HepG2 (cell line): ENCODE results near the gene ARL4D. TPM values are rescaled to one million over a fixed set of nuclear protein-coding genes. Genes with fewer than 3 reads are reported as not detected.

ENCODE experiments used
- ASH2L ChIP-seq: fragments of 300-600, 200-600 bp; sonication (generic); IDR thresholded peaks from 2 replicates; pipeline ENCODE4 v1.7.0; 2017; ENCODE audit warnings: low read depth, mild to moderate bottlenecking, moderate library complexity, mixed read lengths, low read length; ENCODE audit not compliant: insufficient read length
- CBX5 ChIP-seq: sonication (generic); formaldehyde crosslinking; IDR thresholded peaks from 2 replicates; pipeline ENCODE4 v1.4.0; 2020; ENCODE audit warnings: missing genetic modification reagents, borderline replicate concordance
- CHD4 ChIP-seq: fragments of 200-600 bp; sonication (generic); IDR thresholded peaks from 2 replicates; pipeline ENCODE4 v1.7.0; 2017; ENCODE audit warnings: mild to moderate bottlenecking, low read length, borderline replicate concordance
- ELF4 ChIP-seq: sonication (generic); formaldehyde crosslinking; IDR thresholded peaks from 2 replicates; pipeline ENCODE4 v1.5.0; 2020; ENCODE audit warnings: missing genetic modification reagents, mild to moderate bottlenecking, moderate library complexity, borderline replicate concordance
- ESRRA ChIP-seq: sonication (generic); formaldehyde crosslinking; IDR thresholded peaks from 2 replicates; pipeline ENCODE4 v1.5.1; 2020; ENCODE audit warnings: mild to moderate bottlenecking, low read depth, missing genetic modification reagents
- HNF4A ChIP-seq: sonication (generic); formaldehyde crosslinking; IDR thresholded peaks from 2 replicates; pipeline ENCODE4 v1.4.0; 2020; ENCODE audit warnings: missing genetic modification reagents
- KDM4B ChIP-seq: sonication (generic); formaldehyde crosslinking; IDR thresholded peaks from 2 replicates; pipeline ENCODE4 v1.4.0; 2020; ENCODE audit warnings: missing genetic modification reagents
- MAFG ChIP-seq: sonication (generic); formaldehyde crosslinking; IDR thresholded peaks from 2 replicates; pipeline ENCODE4 v1.5.1; 2020; ENCODE audit warnings: mild to moderate bottlenecking, missing genetic modification reagents
- MEIS2 ChIP-seq: sonication (generic); formaldehyde crosslinking; IDR thresholded peaks from 2 replicates; pipeline ENCODE4 v1.9.0; 2021; ENCODE audit warnings: mild to moderate bottlenecking, missing genetic modification reagents
- NFIC ChIP-seq: IDR thresholded peaks from 2 replicates; pipeline ENCODE4 v1.6.1; 2012; ENCODE audit warnings: mild to moderate bottlenecking, low read length, inconsistent platforms
- NKX3-1 ChIP-seq: sonication (generic); formaldehyde crosslinking; IDR thresholded peaks from 2 replicates; pipeline ENCODE4 v1.5.0; 2020; ENCODE audit warnings: missing genetic modification reagents
- SMYD3 ChIP-seq: sonication (generic); formaldehyde crosslinking; IDR thresholded peaks from 2 replicates; pipeline ENCODE4 v1.8.1; 2023; ENCODE audit warnings: mild to moderate bottlenecking, missing genetic modification reagents
- TBL1XR1 ChIP-seq: fragments of 150-350 bp; IDR thresholded peaks from 2 replicates; pipeline ENCODE4 v1.6.1; 2014; ENCODE audit warnings: borderline replicate concordance, low read length; ENCODE audit not compliant: partially characterized antibody
- ZBTB1 ChIP-seq: sonication (generic); formaldehyde crosslinking; IDR thresholded peaks from 2 replicates; pipeline ENCODE4 v1.4.0; 2020; ENCODE audit warnings: missing genetic modification reagents, borderline replicate concordance
- ZKSCAN8 ChIP-seq: IDR thresholded peaks from 2 replicates; pipeline ENCODE4 v1.6.1; 2016; ENCODE audit warnings: borderline replicate concordance, missing genetic modification reagents, missing compliant biosample characterization
- ZNF230 ChIP-seq: sonication (generic); formaldehyde crosslinking; IDR thresholded peaks from 2 replicates; pipeline ENCODE4 v1.4.0; 2020; ENCODE audit warnings: mild to moderate bottlenecking, missing genetic modification reagents
- ZNF317 ChIP-seq: sonication (generic); formaldehyde crosslinking; IDR thresholded peaks from 2 replicates; pipeline ENCODE4 v1.5.0; 2020; ENCODE audit warnings: mild to moderate bottlenecking, missing genetic modification reagents
- ZNF563 ChIP-seq: sonication (generic); formaldehyde crosslinking; IDR thresholded peaks from 2 replicates; pipeline ENCODE4 v1.8.0; 2022; ENCODE audit warnings: mild to moderate bottlenecking, moderate library complexity, missing genetic modification reagents
- ZNF607 ChIP-seq: sonication (generic); formaldehyde crosslinking; IDR thresholded peaks from 2 replicates; pipeline ENCODE4 v1.5.1; 2020; ENCODE audit warnings: missing genetic modification reagents, mild to moderate bottlenecking, borderline replicate concordance
- ZNF761 ChIP-seq: sonication (generic); formaldehyde crosslinking; conservative IDR thresholded peaks from 2 replicates; pipeline ENCODE4 v1.4.0; 2020; ENCODE audit warnings: mild to moderate bottlenecking, missing genetic modification reagents
- polyA plus RNA-seq, 8 experiments: library from polyadenylated mRNA; depleted of rRNA in 3 of 8; stranded (reverse) in 7 of 8; unstranded in 1 of 8; fragments of >200 nt; fragmentation: Illumina TruSeq in 4 of 8; extraction: Trizol in 4 of 8; gene quantifications; 2 replicates each; pipeline versions ENCODE4 v1.2.1 to v1.2.3, GENCODE V29; 2011 to 2016; ENCODE audit warnings: low read depth in 4 of 8, missing spikeins in 1 of 8, mixed read lengths in 1 of 8; ENCODE audit not compliant: insufficient read depth in 1 of 8
- total RNA-seq, 5 experiments: library from RNA; depleted of rRNA; stranded (reverse); fragments of >200 nt; fragmentation: Illumina TruSeq; extraction: Trizol; gene quantifications; 2 replicates each; pipeline ENCODE4 v1.2.3, GENCODE V29; 2016; ENCODE audit warnings: low read depth in 1 of 5
- TF ChIP-seq, protein P1 (sequence below), 2 experiments: IDR thresholded peaks; 2 replicates each; pipeline ENCODE4 v1.6.1; 2011 to 2012; ENCODE audit warnings: low read length in 2 of 2, borderline replicate concordance in 1 of 2, low read depth in 1 of 2, mild to moderate bottlenecking in 1 of 2, moderate library complexity in 1 of 2
- TF ChIP-seq, protein P2 (sequence below): sonication (generic); formaldehyde crosslinking; IDR thresholded peaks from 2 replicates; pipeline ENCODE4 v1.5.0; 2020; ENCODE audit warnings: mild to moderate bottlenecking, low read depth, missing genetic modification reagents, borderline replicate concordance
- TF ChIP-seq, protein P3 (sequence below): sonication (generic); formaldehyde crosslinking; IDR thresholded peaks from 2 replicates; pipeline ENCODE4 v1.5.0; 2020; ENCODE audit warnings: missing genetic modification reagents
- TF ChIP-seq, protein P4 (sequence below): sonication (generic); formaldehyde crosslinking; IDR thresholded peaks from 2 replicates; pipeline ENCODE4 v1.9.0; 2022; ENCODE audit warnings: low read depth, missing genetic modification reagents

ARL4D gene
- total and polyA plus RNA-seq, 2 of the 13 experiments (the other 11 are each of a cell fraction or from before 2014, with no cell fraction given): 9.0 to 25.9 TPM

DNA sequence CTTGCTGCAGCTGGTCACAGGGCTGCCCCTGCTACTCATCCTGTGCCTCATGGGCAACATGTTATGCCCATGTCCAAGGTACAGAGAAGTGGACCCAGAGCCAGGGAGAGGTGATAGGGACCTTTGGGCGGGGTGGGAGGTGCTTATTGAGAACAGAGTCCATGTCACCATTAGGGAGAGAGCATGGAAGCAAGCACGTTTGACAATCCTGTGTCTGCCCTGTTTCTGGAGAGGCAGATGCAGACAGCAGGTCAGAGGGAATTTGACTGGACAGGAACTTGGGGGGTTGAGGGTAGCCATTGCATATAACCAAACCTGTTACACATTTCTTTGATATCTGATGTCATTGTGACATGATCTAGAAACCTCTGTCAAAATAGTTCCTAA lies 14.3 kb upstream of the ARL4D start (continued):
- TF ChIP-seq, protein P1, sequence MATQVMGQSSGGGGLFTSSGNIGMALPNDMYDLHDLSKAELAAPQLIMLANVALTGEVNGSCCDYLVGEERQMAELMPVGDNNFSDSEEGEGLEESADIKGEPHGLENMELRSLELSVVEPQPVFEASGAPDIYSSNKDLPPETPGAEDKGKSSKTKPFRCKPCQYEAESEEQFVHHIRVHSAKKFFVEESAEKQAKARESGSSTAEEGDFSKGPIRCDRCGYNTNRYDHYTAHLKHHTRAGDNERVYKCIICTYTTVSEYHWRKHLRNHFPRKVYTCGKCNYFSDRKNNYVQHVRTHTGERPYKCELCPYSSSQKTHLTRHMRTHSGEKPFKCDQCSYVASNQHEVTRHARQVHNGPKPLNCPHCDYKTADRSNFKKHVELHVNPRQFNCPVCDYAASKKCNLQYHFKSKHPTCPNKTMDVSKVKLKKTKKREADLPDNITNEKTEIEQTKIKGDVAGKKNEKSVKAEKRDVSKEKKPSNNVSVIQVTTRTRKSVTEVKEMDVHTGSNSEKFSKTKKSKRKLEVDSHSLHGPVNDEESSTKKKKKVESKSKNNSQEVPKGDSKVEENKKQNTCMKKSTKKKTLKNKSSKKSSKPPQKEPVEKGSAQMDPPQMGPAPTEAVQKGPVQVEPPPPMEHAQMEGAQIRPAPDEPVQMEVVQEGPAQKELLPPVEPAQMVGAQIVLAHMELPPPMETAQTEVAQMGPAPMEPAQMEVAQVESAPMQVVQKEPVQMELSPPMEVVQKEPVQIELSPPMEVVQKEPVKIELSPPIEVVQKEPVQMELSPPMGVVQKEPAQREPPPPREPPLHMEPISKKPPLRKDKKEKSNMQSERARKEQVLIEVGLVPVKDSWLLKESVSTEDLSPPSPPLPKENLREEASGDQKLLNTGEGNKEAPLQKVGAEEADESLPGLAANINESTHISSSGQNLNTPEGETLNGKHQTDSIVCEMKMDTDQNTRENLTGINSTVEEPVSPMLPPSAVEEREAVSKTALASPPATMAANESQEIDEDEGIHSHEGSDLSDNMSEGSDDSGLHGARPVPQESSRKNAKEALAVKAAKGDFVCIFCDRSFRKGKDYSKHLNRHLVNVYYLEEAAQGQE (IDR thresholded peaks at IDR 0.05; ENCODE audit: borderline replicate concordance in 1 of 2, low read depth in 1 of 2, low read length in 2 of 2): peak in 1 of 2 experiments; percentile 77; a peak in 2 of 4 replicates
- TF ChIP-seq ASH2L (peak; percentile 61), CHD4 (no peak), NFIC (peak; percentile 11; the same call in 1 of the 2 replicates), ESRRA (CRISPR knock-in tag) (peak; percentile 84; the same call in 1 of the 2 replicates), HNF4A (CRISPR knock-in tag) (peak; percentile 99), MEIS2 (CRISPR knock-in tag) (peak; percentile 78; the same call in 1 of the 2 replicates), ZNF230 (CRISPR knock-in tag) (0 out of 2 replicates have a peak, but pooled peaks have one; percentile 30), MAFG (no peak), TBL1XR1 (no peak), ZKSCAN8 (CRISPR knock-in tag) (peak; percentile 68; the same call in 1 of the 2 replicates), SMYD3 (CRISPR knock-in tag) (no peak), CBX5 (CRISPR knock-in tag) (peak; percentile 80; the same call in 1 of the 2 replicates), ELF4 (0 out of 2 replicates have a peak, but pooled peaks have one; percentile 63), ZNF761 (CRISPR knock-in tag) (no peak), ZNF317 (CRISPR knock-in tag) (no peak), ZNF607 (CRISPR knock-in tag) (peak; percentile 70; the same call in 1 of the 2 replicates), KDM4B (CRISPR knock-in tag) (peak; percentile 2; the same call in 1 of the 2 replicates), ZNF563 (CRISPR knock-in tag) (peak; percentile 87; the same call in 1 of the 2 replicates), ZBTB1 (CRISPR knock-in tag) (peak; percentile 59; the same call in 1 of the 2 replicates), NKX3-1 (CRISPR knock-in tag) (no peak)
- TF ChIP-seq, protein P2, sequence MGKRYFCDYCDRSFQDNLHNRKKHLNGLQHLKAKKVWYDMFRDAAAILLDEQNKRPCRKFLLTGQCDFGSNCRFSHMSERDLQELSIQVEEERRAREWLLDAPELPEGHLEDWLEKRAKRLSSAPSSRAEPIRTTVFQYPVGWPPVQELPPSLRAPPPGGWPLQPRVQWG (CRISPR knock-in tag): no peak
- TF ChIP-seq, protein P3, sequence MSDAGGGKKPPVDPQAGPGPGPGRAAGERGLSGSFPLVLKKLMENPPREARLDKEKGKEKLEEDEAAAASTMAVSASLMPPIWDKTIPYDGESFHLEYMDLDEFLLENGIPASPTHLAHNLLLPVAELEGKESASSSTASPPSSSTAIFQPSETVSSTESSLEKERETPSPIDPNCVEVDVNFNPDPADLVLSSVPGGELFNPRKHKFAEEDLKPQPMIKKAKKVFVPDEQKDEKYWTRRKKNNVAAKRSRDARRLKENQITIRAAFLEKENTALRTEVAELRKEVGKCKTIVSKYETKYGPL (CRISPR knock-in tag): no peak
- TF ChIP-seq, protein P4, sequence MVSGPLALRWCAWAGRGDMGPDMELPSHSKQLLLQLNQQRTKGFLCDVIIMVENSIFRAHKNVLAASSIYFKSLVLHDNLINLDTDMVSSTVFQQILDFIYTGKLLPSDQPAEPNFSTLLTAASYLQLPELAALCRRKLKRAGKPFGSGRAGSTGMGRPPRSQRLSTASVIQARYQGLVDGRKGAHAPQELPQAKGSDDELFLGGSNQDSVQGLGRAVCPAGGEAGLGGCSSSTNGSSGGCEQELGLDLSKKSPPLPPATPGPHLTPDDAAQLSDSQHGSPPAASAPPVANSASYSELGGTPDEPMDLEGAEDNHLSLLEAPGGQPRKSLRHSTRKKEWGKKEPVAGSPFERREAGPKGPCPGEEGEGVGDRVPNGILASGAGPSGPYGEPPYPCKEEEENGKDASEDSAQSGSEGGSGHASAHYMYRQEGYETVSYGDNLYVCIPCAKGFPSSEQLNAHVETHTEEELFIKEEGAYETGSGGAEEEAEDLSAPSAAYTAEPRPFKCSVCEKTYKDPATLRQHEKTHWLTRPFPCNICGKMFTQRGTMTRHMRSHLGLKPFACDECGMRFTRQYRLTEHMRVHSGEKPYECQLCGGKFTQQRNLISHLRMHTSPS (CRISPR knock-in tag): peak; percentile 100
